ENCODE data around the gene APP.

The APP gene

DNA sequence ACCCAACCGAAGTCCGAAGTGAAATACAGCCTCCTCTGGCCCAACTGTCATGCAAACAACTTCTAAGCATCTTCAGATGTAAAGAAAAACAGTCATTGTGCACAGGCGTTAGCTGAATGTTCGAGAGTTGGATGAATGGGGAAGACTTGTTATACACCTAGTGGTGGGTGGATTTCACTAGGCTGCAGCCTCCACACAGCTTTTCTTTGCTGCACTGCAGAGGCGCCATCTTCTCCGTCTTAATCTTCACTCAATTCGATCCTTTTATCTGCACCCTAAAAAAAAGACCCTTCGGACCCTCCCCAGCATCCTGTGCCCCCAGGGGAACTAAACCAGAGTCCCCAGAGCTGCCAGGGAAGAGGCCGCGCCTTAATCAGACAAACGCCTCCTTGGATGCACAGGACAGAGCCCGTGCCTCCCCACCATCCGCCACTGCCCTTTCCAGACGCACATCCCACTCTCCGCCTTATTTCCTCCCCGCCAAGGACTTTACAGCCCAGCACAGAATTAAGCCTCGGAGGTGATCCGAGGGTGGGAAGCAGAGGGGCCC, 1.4 kb downstream of the APP start:
- Histone ChIP-seq H3K27ac (ENCODE audit: low read length) (no peak overlapping the region), H4K20me1 (ENCODE audit: insufficient read depth, low read length) (no peaks in the 10 kb centered on the region), H2AFZ (ENCODE audit: low read depth, low read length) (no peak overlapping the region), H3K27me3 (ENCODE audit: insufficient read depth, low read length, poor library complexity) (no peaks in the 10 kb centered on the region), H3K79me2 (ENCODE audit: insufficient read depth, low read length) (no peaks in the 10 kb centered on the region), H3K9ac (ENCODE audit: low read depth, low read length) (no peak overlapping the region), H3K36me3 (ENCODE audit: insufficient read depth, low read length) (no peaks in the 10 kb centered on the region), H3K4me3 (ENCODE audit: low read depth in 1 of 2, low read length in 2 of 2) (no peak overlapping the region), H3K9me3 (ENCODE audit: insufficient read depth, low read length, severe bottlenecking) (no peaks in the 10 kb centered on the region), H3K4me2 (ENCODE audit: insufficient read depth, low read length) (no peak overlapping the region), H3K4me1 (ENCODE audit: insufficient read depth, low read length) (no peaks in the 10 kb centered on the region)
- no peak for ATAC-seq (ENCODE audit: insufficient read depth, low read depth)
- TF ChIP-seq, protein P1, sequence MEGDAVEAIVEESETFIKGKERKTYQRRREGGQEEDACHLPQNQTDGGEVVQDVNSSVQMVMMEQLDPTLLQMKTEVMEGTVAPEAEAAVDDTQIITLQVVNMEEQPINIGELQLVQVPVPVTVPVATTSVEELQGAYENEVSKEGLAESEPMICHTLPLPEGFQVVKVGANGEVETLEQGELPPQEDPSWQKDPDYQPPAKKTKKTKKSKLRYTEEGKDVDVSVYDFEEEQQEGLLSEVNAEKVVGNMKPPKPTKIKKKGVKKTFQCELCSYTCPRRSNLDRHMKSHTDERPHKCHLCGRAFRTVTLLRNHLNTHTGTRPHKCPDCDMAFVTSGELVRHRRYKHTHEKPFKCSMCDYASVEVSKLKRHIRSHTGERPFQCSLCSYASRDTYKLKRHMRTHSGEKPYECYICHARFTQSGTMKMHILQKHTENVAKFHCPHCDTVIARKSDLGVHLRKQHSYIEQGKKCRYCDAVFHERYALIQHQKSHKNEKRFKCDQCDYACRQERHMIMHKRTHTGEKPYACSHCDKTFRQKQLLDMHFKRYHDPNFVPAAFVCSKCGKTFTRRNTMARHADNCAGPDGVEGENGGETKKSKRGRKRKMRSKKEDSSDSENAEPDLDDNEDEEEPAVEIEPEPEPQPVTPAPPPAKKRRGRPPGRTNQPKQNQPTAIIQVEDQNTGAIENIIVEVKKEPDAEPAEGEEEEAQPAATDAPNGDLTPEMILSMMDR (IDR thresholded peaks at IDR 0.05; ENCODE audit: borderline replicate concordance, extremely low read depth, low read length, poor library complexity, severe bottlenecking), result no peak
- no peak for TF ChIP-seq EZH2 (IDR thresholded peaks at IDR 0.05; ENCODE audit: borderline replicate concordance, low read depth, low read length, severe bottlenecking)
- no peak for DNase-seq

DNA sequence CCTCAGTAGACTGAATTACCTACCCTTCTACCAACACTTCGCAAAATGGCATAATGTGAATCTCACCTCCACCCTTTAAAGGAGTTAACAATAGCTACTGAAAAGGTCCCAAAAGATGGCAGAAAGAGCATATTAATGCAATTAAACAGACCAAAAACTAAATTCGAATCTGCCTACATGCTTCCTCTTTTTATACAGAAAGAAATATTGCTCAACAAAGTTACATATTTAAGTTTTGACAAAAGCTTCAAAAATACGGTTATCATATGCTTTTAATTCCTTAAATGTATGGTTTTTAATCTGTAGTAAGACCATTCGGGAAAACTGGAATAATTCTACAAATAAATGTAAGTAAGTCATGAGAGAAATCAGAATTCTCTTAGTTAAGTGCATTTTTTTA, 2.2 kb downstream of the APP start:
- Histone ChIP-seq H3K27ac (ENCODE audit: low read length) (no peak overlapping the region), H3K4me2 (ENCODE audit: insufficient read depth, low read length) (no peak overlapping the region), H3K4me1 (ENCODE audit: insufficient read depth, low read length) (no peaks in the 10 kb centered on the region), H3K27me3 (ENCODE audit: insufficient read depth, low read length, poor library complexity) (no peaks in the 10 kb centered on the region), H4K20me1 (ENCODE audit: insufficient read depth, low read length) (no peaks in the 10 kb centered on the region), H2AFZ (ENCODE audit: low read depth, low read length) (no peak overlapping the region), H3K9ac (ENCODE audit: low read depth, low read length) (no peak overlapping the region), H3K4me3 (ENCODE audit: low read depth in 1 of 2, low read length in 2 of 2) (no peak overlapping the region), H3K9me3 (ENCODE audit: insufficient read depth, low read length, severe bottlenecking) (no peaks in the 10 kb centered on the region), H3K79me2 (ENCODE audit: insufficient read depth, low read length) (no peaks in the 10 kb centered on the region), H3K36me3 (ENCODE audit: insufficient read depth, low read length) (no peaks in the 10 kb centered on the region)
- no peak for DNase-seq
- TF ChIP-seq, protein P1 (IDR thresholded peaks at IDR 0.05; ENCODE audit: borderline replicate concordance, extremely low read depth, low read length, poor library complexity, severe bottlenecking), result no peak
- TF ChIP-seq EZH2 (IDR thresholded peaks at IDR 0.05; ENCODE audit: borderline replicate concordance, low read depth, low read length, severe bottlenecking), result no peak
- no peak for ATAC-seq (ENCODE audit: insufficient read depth, low read depth)

DNA sequence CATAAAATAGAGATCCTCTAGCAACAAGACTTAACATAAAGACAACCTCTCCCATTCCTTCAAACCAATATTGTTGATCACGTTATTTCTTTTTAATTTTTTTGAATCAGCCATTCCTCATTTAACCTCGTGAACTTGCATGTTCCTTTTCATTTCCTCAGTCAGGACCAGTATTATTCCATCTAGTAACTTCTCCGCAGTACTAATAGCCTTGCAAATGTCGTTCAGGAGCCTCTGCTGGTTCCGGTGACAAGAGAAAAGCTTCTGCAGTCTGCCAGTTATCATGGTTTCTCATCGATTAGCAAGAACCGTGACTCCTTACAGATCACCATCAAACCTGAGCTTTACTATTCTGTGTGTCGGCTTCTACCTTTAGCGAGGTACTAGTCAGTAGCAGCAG, 3.0 kb downstream of the APP start:
- DNase-seq, result no peak
- Histone ChIP-seq H3K79me2 (ENCODE audit: insufficient read depth, low read length) (no peaks in the 10 kb centered on the region), H4K20me1 (ENCODE audit: insufficient read depth, low read length) (no peaks in the 10 kb centered on the region), H3K27ac (ENCODE audit: low read length) (no peak overlapping the region), H3K4me3 (ENCODE audit: low read depth in 1 of 2, low read length in 2 of 2) (no peak overlapping the region), H3K4me1 (ENCODE audit: insufficient read depth, low read length) (no peaks in the 10 kb centered on the region), H3K27me3 (ENCODE audit: insufficient read depth, low read length, poor library complexity) (no peaks in the 10 kb centered on the region), H3K9me3 (ENCODE audit: insufficient read depth, low read length, severe bottlenecking) (no peaks in the 10 kb centered on the region), H2AFZ (ENCODE audit: low read depth, low read length) (no peak overlapping the region), H3K9ac (ENCODE audit: low read depth, low read length) (no peak overlapping the region), H3K4me2 (ENCODE audit: insufficient read depth, low read length) (no peak overlapping the region), H3K36me3 (ENCODE audit: insufficient read depth, low read length) (no peaks in the 10 kb centered on the region)
- ATAC-seq (ENCODE audit: insufficient read depth, low read depth), result no peak
- TF ChIP-seq EZH2 (IDR thresholded peaks at IDR 0.05; ENCODE audit: borderline replicate concordance, low read depth, low read length, severe bottlenecking), result no peak
- TF ChIP-seq, protein P1 (IDR thresholded peaks at IDR 0.05; ENCODE audit: borderline replicate concordance, extremely low read depth, low read length, poor library complexity, severe bottlenecking), result no peak

DNA sequence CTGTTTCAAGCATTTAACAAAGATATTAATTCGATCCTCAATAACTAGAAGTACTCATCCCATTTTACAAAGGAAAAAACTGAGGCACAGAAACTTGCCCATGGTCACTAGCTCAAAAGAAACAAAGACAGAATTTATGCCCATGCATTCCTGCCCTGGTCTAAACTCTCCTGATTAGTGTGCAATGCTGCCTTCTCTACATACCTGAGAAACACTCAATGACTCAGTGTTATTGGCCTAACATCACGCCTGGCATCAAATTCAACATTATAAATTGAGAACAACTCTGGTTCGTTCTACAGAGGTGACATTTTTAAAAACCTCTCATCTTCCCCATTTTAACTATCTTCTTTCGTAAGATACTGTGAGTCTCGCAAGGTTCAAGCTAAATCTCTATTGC, 5.2 kb downstream of the APP start:
- Histone ChIP-seq H2AFZ (ENCODE audit: low read depth, low read length) (no peak overlapping the region), H3K9me3 (ENCODE audit: insufficient read depth, low read length, severe bottlenecking) (no peaks in the 10 kb centered on the region), H3K27ac (ENCODE audit: low read length) (no peak overlapping the region), H3K4me2 (ENCODE audit: insufficient read depth, low read length) (no peak overlapping the region), H3K27me3 (ENCODE audit: insufficient read depth, low read length, poor library complexity) (no peaks in the 10 kb centered on the region), H3K79me2 (ENCODE audit: insufficient read depth, low read length) (no peaks in the 10 kb centered on the region), H3K4me3 (ENCODE audit: low read depth in 1 of 2, low read length in 2 of 2) (no peak overlapping the region), H3K4me1 (ENCODE audit: insufficient read depth, low read length) (no peaks in the 10 kb centered on the region), H3K36me3 (ENCODE audit: insufficient read depth, low read length) (no peaks in the 10 kb centered on the region), H4K20me1 (ENCODE audit: insufficient read depth, low read length) (no peaks in the 10 kb centered on the region), H3K9ac (ENCODE audit: low read depth, low read length) (no peak overlapping the region)
- no peak for ATAC-seq (ENCODE audit: insufficient read depth, low read depth)
- TF ChIP-seq, protein P1 (IDR thresholded peaks at IDR 0.05; ENCODE audit: borderline replicate concordance, extremely low read depth, low read length, poor library complexity, severe bottlenecking), result no peak
- TF ChIP-seq EZH2 (IDR thresholded peaks at IDR 0.05; ENCODE audit: borderline replicate concordance, low read depth, low read length, severe bottlenecking), result no peak
- DNase-seq, result no peak
